Measurements from ENCODE around the gene AGAP1. TPM values are rescaled to one million over a fixed set of nuclear protein-coding genes. Genes with fewer than 3 reads are reported as not detected.

The AGAP1 gene
- total RNA-seq, 3 donors from 2014 or later, result 1.9 to 2.6 (median 2.1) TPM

GRCh38 chr2:236173729-236174607 lies 680.1 kb downstream of the AGAP1 start:
- H3K4me3 Mint-ChIP-seq, result no peak overlapping the region
- H3K9me3 Mint-ChIP-seq, result no peaks in the 10 kb centered on the region
- no peak for DNase-seq
- H3K4me1 Mint-ChIP-seq (ENCODE audit: low read depth), result peaks cover 7% of the 10 kb centered on the region
- H3K36me3 Mint-ChIP-seq (ENCODE audit: insufficient read depth), result no peaks in the 10 kb centered on the region
- peaks cover 76% of the 10 kb centered on the region for H3K27me3 Mint-ChIP-seq (ENCODE audit: low read depth)
- no peak for ATAC-seq

- ATAC-seq (no peak), DNase-seq (no peak)
- Mint-ChIP-seq H3K9me3 (no peaks in the 10 kb centered on the region), H3K27me3 (ENCODE audit: low read depth) (peaks cover 71% of the 10 kb centered on the region), H3K36me3 (ENCODE audit: insufficient read depth) (no peaks in the 10 kb centered on the region), H3K4me1 (ENCODE audit: low read depth) (peaks cover 8% of the 10 kb centered on the region), H3K4me3 (no peak overlapping the region)
Observed at GRCh38 chr2:236175548-236176150, 681.8 kb downstream of the AGAP1 start.

GRCh38 chr2:236176417-236176816 lies 682.6 kb downstream of the AGAP1 start:
- H3K4me3 Mint-ChIP-seq, result no peak overlapping the region
- H3K9me3 Mint-ChIP-seq, result no peaks in the 10 kb centered on the region
- H3K27me3 Mint-ChIP-seq (ENCODE audit: low read depth), result peaks cover 70% of the 10 kb centered on the region
- no peaks in the 10 kb centered on the region for H3K36me3 Mint-ChIP-seq (ENCODE audit: insufficient read depth)
- peak in 1 of 2 donors; percentile 48 for ATAC-seq
- peaks cover 8% of the 10 kb centered on the region for H3K4me1 Mint-ChIP-seq (ENCODE audit: low read depth)
- no peak for DNase-seq

- H3K4me1 Mint-ChIP-seq (ENCODE audit: low read depth), result peaks cover 7% of the 10 kb centered on the region
- ATAC-seq, result no peak
- H3K36me3 Mint-ChIP-seq (ENCODE audit: insufficient read depth), result no peaks in the 10 kb centered on the region
- no peaks in the 10 kb centered on the region for H3K9me3 Mint-ChIP-seq
- H3K27me3 Mint-ChIP-seq (ENCODE audit: low read depth), result peaks cover 70% of the 10 kb centered on the region
- no peak overlapping the region for H3K4me3 Mint-ChIP-seq
- DNase-seq, result no peak
Observed at GRCh38 chr2:236176951-236177350, 683.1 kb downstream of the AGAP1 start.

- Mint-ChIP-seq H3K4me1 (ENCODE audit: low read depth) (peaks cover 5% of the 10 kb centered on the region), H3K9me3 (no peaks in the 10 kb centered on the region), H3K36me3 (ENCODE audit: insufficient read depth) (no peaks in the 10 kb centered on the region), H3K4me3 (no peak overlapping the region), H3K27me3 (ENCODE audit: low read depth) (peaks cover 70% of the 10 kb centered on the region)
- DNase-seq, result no peak
- peak; percentile 58 to 59 for ATAC-seq
Observed at GRCh38 chr2:236177604-236177966, 683.7 kb downstream of the AGAP1 start.

GRCh38 chr2:236177967-236178889 lies 684.4 kb downstream of the AGAP1 start:
- no peaks in the 10 kb centered on the region for H3K9me3 Mint-ChIP-seq
- peak overlapping the region; percentile 41 for H3K4me3 Mint-ChIP-seq
- H3K36me3 Mint-ChIP-seq (ENCODE audit: insufficient read depth), result no peaks in the 10 kb centered on the region
- ATAC-seq (peak; percentile 18 to 50), DNase-seq (no peak)
- H3K27me3 Mint-ChIP-seq (ENCODE audit: low read depth), result peaks cover 77% of the 10 kb centered on the region
- peaks cover 5% of the 10 kb centered on the region for H3K4me1 Mint-ChIP-seq (ENCODE audit: low read depth)

GRCh38 chr2:236178890-236179235 lies 685.0 kb downstream of the AGAP1 start:
- Mint-ChIP-seq H3K27me3 (ENCODE audit: low read depth) (peaks cover 79% of the 10 kb centered on the region), H3K4me3 (no peak overlapping the region), H3K9me3 (no peaks in the 10 kb centered on the region), H3K36me3 (ENCODE audit: insufficient read depth) (no peaks in the 10 kb centered on the region), H3K4me1 (ENCODE audit: low read depth) (peaks cover 5% of the 10 kb centered on the region)
- DNase-seq (no peak), ATAC-seq (no peak)

GRCh38 chr2:236179236-236180075 lies 685.6 kb downstream of the AGAP1 start:
- ATAC-seq, result no peak
- Mint-ChIP-seq H3K36me3 (ENCODE audit: insufficient read depth) (no peaks in the 10 kb centered on the region), H3K9me3 (no peaks in the 10 kb centered on the region), H3K4me1 (ENCODE audit: low read depth) (peaks cover 5% of the 10 kb centered on the region), H3K27me3 (ENCODE audit: low read depth) (peaks cover 77% of the 10 kb centered on the region), H3K4me3 (no peak overlapping the region)
- DNase-seq, result no peak

GRCh38 chr2:236180076-236180816 lies 686.4 kb downstream of the AGAP1 start:
- no peak for DNase-seq
- Mint-ChIP-seq H3K4me1 (ENCODE audit: low read depth) (peaks cover 5% of the 10 kb centered on the region), H3K9me3 (no peaks in the 10 kb centered on the region), H3K27me3 (ENCODE audit: low read depth) (peaks cover 74% of the 10 kb centered on the region), H3K4me3 (no peak overlapping the region), H3K36me3 (ENCODE audit: insufficient read depth) (no peaks in the 10 kb centered on the region)
- ATAC-seq, result no peak

GRCh38 chr2:236180831-236181453 lies 687.1 kb downstream of the AGAP1 start:
- no peaks in the 10 kb centered on the region for H3K9me3 Mint-ChIP-seq
- DNase-seq (no peak), ATAC-seq (no peak)
- H3K4me1 Mint-ChIP-seq (ENCODE audit: low read depth), result peaks cover 5% of the 10 kb centered on the region
- no peak overlapping the region for H3K4me3 Mint-ChIP-seq
- H3K27me3 Mint-ChIP-seq (ENCODE audit: low read depth), result peaks cover 76% of the 10 kb centered on the region
- H3K36me3 Mint-ChIP-seq (ENCODE audit: insufficient read depth), result no peaks in the 10 kb centered on the region
